Measurements from ENCODE around the gene UGT1A8. TPM values are rescaled to one million over a fixed set of nuclear protein-coding genes. Genes with fewer than 3 reads are reported as not detected.

The UGT1A8 gene
- total and polyA plus RNA-seq, 2 donors from 2014 or later: 30.0 TPM; not detected in 1

- TF ChIP-seq CTCF (IDR thresholded peaks at IDR 0.05; ENCODE audit: borderline replicate concordance, extremely low read depth, insufficient read depth): no peak
- DNase-seq: no peak
- peak overlapping the region in 1 of 3 donors; percentile 36 for H3K4me3 ChIP-seq (ENCODE audit: low read length in 3 of 3)
- no peaks in the 10 kb centered on the region for H3K9me3 ChIP-seq (ENCODE audit: control insufficient read depth in 2 of 3, insufficient read depth in 1 of 3, low read length in 3 of 3)
- intact Hi-C loops (cut with DNase I): no loop called here
- H3K9ac ChIP-seq (ENCODE audit: low read length in 3 of 3): no peak overlapping the region
- H3K27me3 ChIP-seq (ENCODE audit: control insufficient read depth, insufficient read depth, low read length): no peaks in the 10 kb centered on the region
- no peak overlapping the region for H3K27ac ChIP-seq (ENCODE audit: low read depth in 2 of 2, low read length in 2 of 2)
- no peaks in the 10 kb centered on the region for H3K4me1 ChIP-seq (ENCODE audit: control insufficient read depth in 2 of 3, insufficient read depth in 2 of 3, low read depth in 1 of 3, low read length in 3 of 3)
- FAIRE-seq: no peak
- no peaks in the 10 kb centered on the region for H3K36me3 ChIP-seq (ENCODE audit: control insufficient read depth in 2 of 3, insufficient read depth in 3 of 3, low read length in 3 of 3)
Measured at GRCh38 chr2:233679196-233679595, 61.8 kb downstream of the UGT1A8 start.

- no peak for DNase-seq
- intact Hi-C loops (cut with DNase I): no loop called here
- H3K9ac ChIP-seq (ENCODE audit: low read length in 3 of 3): no peak overlapping the region
- no peaks in the 10 kb centered on the region for H3K4me1 ChIP-seq (ENCODE audit: control insufficient read depth in 2 of 3, insufficient read depth in 2 of 3, low read depth in 1 of 3, low read length in 3 of 3)
- FAIRE-seq: no peak
- H3K36me3 ChIP-seq (ENCODE audit: control insufficient read depth in 2 of 3, insufficient read depth in 3 of 3, low read length in 3 of 3): no peaks in the 10 kb centered on the region
- H3K4me3 ChIP-seq (ENCODE audit: low read length in 3 of 3): no peak overlapping the region
- H3K27me3 ChIP-seq (ENCODE audit: control insufficient read depth, insufficient read depth, low read length): no peaks in the 10 kb centered on the region
- H3K27ac ChIP-seq (ENCODE audit: low read depth in 2 of 2, low read length in 2 of 2): no peak overlapping the region
- TF ChIP-seq CTCF (IDR thresholded peaks at IDR 0.05; ENCODE audit: borderline replicate concordance, extremely low read depth, insufficient read depth): no peak
- no peaks in the 10 kb centered on the region for H3K9me3 ChIP-seq (ENCODE audit: control insufficient read depth in 2 of 3, insufficient read depth in 1 of 3, low read length in 3 of 3)
Measured at GRCh38 chr2:233680361-233681045, 63.1 kb downstream of the UGT1A8 start.

- no peak for FAIRE-seq
- H3K9me3 ChIP-seq (ENCODE audit: control insufficient read depth in 2 of 3, insufficient read depth in 1 of 3, low read length in 3 of 3): no peaks in the 10 kb centered on the region
- no peak within 1 kb of the TSS for H3K9ac ChIP-seq (ENCODE audit: low read length in 3 of 3)
- no peaks in the 10 kb centered on the region for H3K27me3 ChIP-seq (ENCODE audit: control insufficient read depth, insufficient read depth, low read length)
- intact Hi-C loops (cut with DNase I): no loop called here
- no peak within 1 kb of the TSS for H3K4me3 ChIP-seq (ENCODE audit: low read length in 3 of 3)
- no peaks in the 10 kb centered on the region for H3K4me1 ChIP-seq (ENCODE audit: control insufficient read depth in 2 of 3, insufficient read depth in 2 of 3, low read depth in 1 of 3, low read length in 3 of 3)
- TF ChIP-seq CTCF (IDR thresholded peaks at IDR 0.05; ENCODE audit: borderline replicate concordance, extremely low read depth, insufficient read depth): no peak
- DNase-seq: no peak
- no peak within 1 kb of the TSS for H3K27ac ChIP-seq (ENCODE audit: low read depth in 2 of 2, low read length in 2 of 2)
- no peaks in the 10 kb centered on the region for H3K36me3 ChIP-seq (ENCODE audit: control insufficient read depth in 2 of 3, insufficient read depth in 3 of 3, low read length in 3 of 3)
Measured at GRCh38 chr2:233681521-233682099, 64.2 kb downstream of the UGT1A8 start, which contains the start of gene UGT1A7. Gene UGT1A7, plus strand, starts transcription at chr2:233681901. Its CDS starts 37 bp downstream, at chr2:233681938.
